BJ (cell line): ENCODE data around the gene ENKD1. TPM values are rescaled to one million over a fixed set of nuclear protein-coding genes. Genes with fewer than 3 reads are reported as not detected.

Experiments
- CTCF ChIA-PET: fragments of 350-600 bp; formaldehyde crosslinking; extraction: SDS; loops from one replicate; lab custom pipeline; 2021; ENCODE audit warnings: antibody characterized with exemption, inconsistent platforms; lab: Yijun Ruan, JAX
- POLR2A ChIA-PET: fragments of 300-600 bp; sonication (Branson Sonifier 250); formaldehyde crosslinking; extraction: SDS; loops from one replicate; lab custom pipeline; 2021; ENCODE audit warnings: antibody characterized with exemption; lab: Charles Lee
- DNase-seq: peaks from one replicate; pipeline ENCODE4 v3.0.0-alpha.2; 2011; ENCODE audit warnings: low read depth
- H3K27me3 ChIP-seq: 2 replicates; pipeline ENCODE4 v1.6.0; 2011; ENCODE audit warnings: low read length; ENCODE audit not compliant: control insufficient read depth, insufficient read depth
- H3K36me3 ChIP-seq: 2 replicates; pipeline ENCODE4 v1.5.1; 2011; ENCODE audit warnings: low read length; ENCODE audit not compliant: control insufficient read depth, insufficient read depth
- H3K4me3 ChIP-seq: 2 replicates; pipeline ENCODE4 v1.5.1; 2011; ENCODE audit warnings: low read depth, mild to moderate bottlenecking, control low read depth, low read length
- CTCF ChIP-seq: IDR thresholded peaks from 2 replicates; pipeline ENCODE4 v1.5.1; 2011; ENCODE audit warnings: low read depth, mild to moderate bottlenecking, control low read depth, inconsistent platforms, low read length, moderate library complexity; ENCODE audit not compliant: insufficient read depth
- polyA plus RNA-seq: library from polyadenylated mRNA; depleted of rRNA; stranded (reverse); fragments of >200 nt; gene quantifications from 2 replicates; pipeline ENCODE4 v1.2.3, GENCODE V29; 2011

Gene ENKD1
- polyA plus RNA-seq, 1 experiment = 10.9 TPM

GRCh38 chr16:67709050-67709449 is 42.5 kb upstream of the ENKD1 start:
- H3K27me3 ChIP-seq = no peaks in the 10 kb centered on the region
- H3K36me3 ChIP-seq = no peaks in the 10 kb centered on the region
- no peak overlapping the region for H3K4me3 ChIP-seq
- no peak for TF ChIP-seq CTCF
- no peak for DNase-seq
- CTCF ChIA-PET = no interaction called here
- POLR2A ChIA-PET = no interaction called here

- CTCF ChIA-PET = interaction anchor here (0.8 kb wide), 1 partner anchor 108 kb away, joined by 3 read pairs; no protein-coding TSS in a partner anchor
- no peaks in the 10 kb centered on the region for H3K27me3 ChIP-seq
- H3K4me3 ChIP-seq = no peak overlapping the region
- TF ChIP-seq CTCF = no peak
- POLR2A ChIA-PET = no interaction called here
- no peak for DNase-seq
- no peaks in the 10 kb centered on the region for H3K36me3 ChIP-seq
These were observed 41.8 kb upstream of the ENKD1 start for GRCh38 chr16:67708368-67708771.

GRCh38 chr16:67707790-67708189 is 41.2 kb upstream of the ENKD1 start:
- POLR2A ChIA-PET = no interaction called here
- DNase-seq = no peak
- H3K27me3 ChIP-seq = no peaks in the 10 kb centered on the region
- H3K36me3 ChIP-seq = no peaks in the 10 kb centered on the region
- no peak overlapping the region for H3K4me3 ChIP-seq
- CTCF ChIA-PET = interaction anchor here (0.8 kb wide), 1 partner anchor 108 kb away, joined by 3 read pairs; no protein-coding TSS in a partner anchor
- TF ChIP-seq CTCF = no peak

GRCh38 chr16:67707210-67707609 is 40.7 kb upstream of the ENKD1 start:
- no peaks in the 10 kb centered on the region for H3K36me3 ChIP-seq
- DNase-seq = no peak
- no peak for TF ChIP-seq CTCF
- CTCF ChIA-PET = no interaction called here
- POLR2A ChIA-PET = no interaction called here
- H3K27me3 ChIP-seq = no peaks in the 10 kb centered on the region
- no peak overlapping the region for H3K4me3 ChIP-seq

GRCh38 chr16:67704110-67704509 is 37.6 kb upstream of the ENKD1 start:
- H3K27me3 ChIP-seq = no peaks in the 10 kb centered on the region
- ChIA-PET POLR2A (interaction anchor here (0.6 kb wide), 1 partner anchor 11 kb away, joined by 5 read pairs; no protein-coding TSS in a partner anchor), CTCF (interaction anchor here (0.6 to 1.3 kb wide), 2 partner anchors 112 to 183 kb away, joined by 3 to 5 read pairs; no protein-coding TSS in a partner anchor)
- no peak for TF ChIP-seq CTCF
- H3K4me3 ChIP-seq = no peak overlapping the region
- no peak for DNase-seq
- H3K36me3 ChIP-seq = peaks cover 1% of the 10 kb centered on the region; the same call in 1 of the 2 replicates
